HepG2 (cell line): ENCODE data around the gene C2orf78. TPM values are rescaled to one million over a fixed set of nuclear protein-coding genes. Genes with fewer than 3 reads are reported as not detected.
A peak's percentile ranks its signal among the peaks of the same experiment; 100 is the strongest.

ENCODE experiments used
- JUN ChIP-seq: sonication (generic); formaldehyde crosslinking; IDR thresholded peaks from 2 replicates; pipeline ENCODE4 v1.4.0; 2020; ENCODE audit warnings: mild to moderate bottlenecking, missing genetic modification reagents
- MAFF ChIP-seq: IDR thresholded peaks from 2 replicates; pipeline ENCODE4 v1.6.1; 2011; ENCODE audit warnings: low read depth, low read length, improper control_type of control experiment
- MEIS2 ChIP-seq: sonication (generic); formaldehyde crosslinking; IDR thresholded peaks from 2 replicates; pipeline ENCODE4 v1.9.0; 2021; ENCODE audit warnings: mild to moderate bottlenecking, missing genetic modification reagents
- POGZ ChIP-seq: sonication (generic); formaldehyde crosslinking; IDR thresholded peaks from 2 replicates; pipeline ENCODE4 v1.4.0; 2020; ENCODE audit warnings: mild to moderate bottlenecking, missing genetic modification reagents
- ZBTB49 ChIP-seq: sonication (generic); formaldehyde crosslinking; IDR thresholded peaks from 2 replicates; pipeline ENCODE4 v1.4.0; 2020; ENCODE audit warnings: missing genetic modification reagents, borderline replicate concordance
- ZNF12 ChIP-seq: sonication (generic); formaldehyde crosslinking; IDR thresholded peaks from 2 replicates; pipeline ENCODE4 v1.5.0; 2020; ENCODE audit warnings: missing genetic modification reagents
- ZNF17 ChIP-seq: sonication (generic); formaldehyde crosslinking; IDR thresholded peaks from 2 replicates; pipeline ENCODE4 v1.5.0; 2020; ENCODE audit warnings: mild to moderate bottlenecking, missing genetic modification reagents
- ZNF234 ChIP-seq: sonication (generic); formaldehyde crosslinking; conservative IDR thresholded peaks from 2 replicates; pipeline ENCODE4 v1.5.1; 2020; ENCODE audit warnings: mild to moderate bottlenecking, missing genetic modification reagents
- ZNF280D ChIP-seq: sonication (generic); formaldehyde crosslinking; IDR thresholded peaks from 2 replicates; pipeline ENCODE4 v1.5.1; 2020; ENCODE audit warnings: mild to moderate bottlenecking, missing genetic modification reagents
- ZNF446 ChIP-seq: sonication (generic); formaldehyde crosslinking; IDR thresholded peaks from 2 replicates; pipeline ENCODE4 v1.5.0; 2020; ENCODE audit warnings: mild to moderate bottlenecking, missing genetic modification reagents
- ZNF484 ChIP-seq: sonication (generic); formaldehyde crosslinking; IDR thresholded peaks from 2 replicates; pipeline ENCODE4 v1.5.1; 2020; ENCODE audit warnings: mild to moderate bottlenecking, low read depth, missing genetic modification reagents, borderline replicate concordance
- ZNF572 ChIP-seq: sonication (generic); formaldehyde crosslinking; IDR thresholded peaks from 2 replicates; pipeline ENCODE4 v1.5.1; 2020; ENCODE audit warnings: mild to moderate bottlenecking, missing genetic modification reagents
- ZNF737 ChIP-seq: sonication (generic); formaldehyde crosslinking; IDR thresholded peaks from 2 replicates; pipeline ENCODE4 v1.5.0; 2020; ENCODE audit warnings: missing genetic modification reagents, mild to moderate bottlenecking, borderline replicate concordance
- ZNF772 ChIP-seq: sonication (generic); formaldehyde crosslinking; IDR thresholded peaks from 2 replicates; pipeline ENCODE4 v1.5.0; 2020; ENCODE audit warnings: mild to moderate bottlenecking, missing genetic modification reagents
- ZNF878 ChIP-seq: sonication (generic); formaldehyde crosslinking; IDR thresholded peaks from 2 replicates; pipeline ENCODE4 v1.8.1; 2023; ENCODE audit warnings: mild to moderate bottlenecking, missing genetic modification reagents, moderate library complexity
- polyA plus RNA-seq, 8 experiments: library from polyadenylated mRNA; depleted of rRNA in 3 of 8; stranded (reverse) in 7 of 8; unstranded in 1 of 8; fragments of >200 nt; fragmentation: Illumina TruSeq in 4 of 8; extraction: Trizol in 4 of 8; gene quantifications; 2 replicates each; pipeline versions ENCODE4 v1.2.1 to v1.2.3, GENCODE V29; 2011 to 2016; ENCODE audit warnings: low read depth in 4 of 8, missing spikeins in 1 of 8, mixed read lengths in 1 of 8; ENCODE audit not compliant: insufficient read depth in 1 of 8
- total RNA-seq, 5 experiments: library from RNA; depleted of rRNA; stranded (reverse); fragments of >200 nt; fragmentation: Illumina TruSeq; extraction: Trizol; gene quantifications; 2 replicates each; pipeline ENCODE4 v1.2.3, GENCODE V29; 2016; ENCODE audit warnings: low read depth in 1 of 5
- TF ChIP-seq, protein P1 (sequence below): IDR thresholded peaks from 2 replicates; pipeline ENCODE4 v1.4.0; 2020; ENCODE audit warnings: mild to moderate bottlenecking, missing genetic modification reagents
- TF ChIP-seq, protein P2 (sequence below): sonication (generic); formaldehyde crosslinking; IDR thresholded peaks from 2 replicates; pipeline ENCODE4 v1.5.0; 2020; ENCODE audit warnings: mild to moderate bottlenecking, missing genetic modification reagents

The C2orf78 gene
- total and polyA plus RNA-seq, 2 of the 13 experiments (the other 11 are each of a cell fraction or from before 2014, with no cell fraction given) = not detected

GRCh38 chr2:73841912-73842738, 58.1 kb downstream of the C2orf78 start (continued):
- TF ChIP-seq, protein P1, sequence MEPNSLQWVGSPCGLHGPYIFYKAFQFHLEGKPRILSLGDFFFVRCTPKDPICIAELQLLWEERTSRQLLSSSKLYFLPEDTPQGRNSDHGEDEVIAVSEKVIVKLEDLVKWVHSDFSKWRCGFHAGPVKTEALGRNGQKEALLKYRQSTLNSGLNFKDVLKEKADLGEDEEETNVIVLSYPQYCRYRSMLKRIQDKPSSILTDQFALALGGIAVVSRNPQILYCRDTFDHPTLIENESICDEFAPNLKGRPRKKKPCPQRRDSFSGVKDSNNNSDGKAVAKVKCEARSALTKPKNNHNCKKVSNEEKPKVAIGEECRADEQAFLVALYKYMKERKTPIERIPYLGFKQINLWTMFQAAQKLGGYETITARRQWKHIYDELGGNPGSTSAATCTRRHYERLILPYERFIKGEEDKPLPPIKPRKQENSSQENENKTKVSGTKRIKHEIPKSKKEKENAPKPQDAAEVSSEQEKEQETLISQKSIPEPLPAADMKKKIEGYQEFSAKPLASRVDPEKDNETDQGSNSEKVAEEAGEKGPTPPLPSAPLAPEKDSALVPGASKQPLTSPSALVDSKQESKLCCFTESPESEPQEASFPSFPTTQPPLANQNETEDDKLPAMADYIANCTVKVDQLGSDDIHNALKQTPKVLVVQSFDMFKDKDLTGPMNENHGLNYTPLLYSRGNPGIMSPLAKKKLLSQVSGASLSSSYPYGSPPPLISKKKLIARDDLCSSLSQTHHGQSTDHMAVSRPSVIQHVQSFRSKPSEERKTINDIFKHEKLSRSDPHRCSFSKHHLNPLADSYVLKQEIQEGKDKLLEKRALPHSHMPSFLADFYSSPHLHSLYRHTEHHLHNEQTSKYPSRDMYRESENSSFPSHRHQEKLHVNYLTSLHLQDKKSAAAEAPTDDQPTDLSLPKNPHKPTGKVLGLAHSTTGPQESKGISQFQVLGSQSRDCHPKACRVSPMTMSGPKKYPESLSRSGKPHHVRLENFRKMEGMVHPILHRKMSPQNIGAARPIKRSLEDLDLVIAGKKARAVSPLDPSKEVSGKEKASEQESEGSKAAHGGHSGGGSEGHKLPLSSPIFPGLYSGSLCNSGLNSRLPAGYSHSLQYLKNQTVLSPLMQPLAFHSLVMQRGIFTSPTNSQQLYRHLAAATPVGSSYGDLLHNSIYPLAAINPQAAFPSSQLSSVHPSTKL (CRISPR knock-in tag) = peak; percentile 65; the same call in 1 of the 2 replicates
- no peak for TF ChIP-seq ZNF446 (CRISPR knock-in tag)
- TF ChIP-seq ZNF772 = no peak
- no peak for TF ChIP-seq ZNF234
- no peak for TF ChIP-seq ZNF572 (CRISPR knock-in tag)
- TF ChIP-seq ZNF737 (CRISPR knock-in tag) = no peak
- no peak for TF ChIP-seq JUN (CRISPR knock-in tag)
- no peak for TF ChIP-seq MAFF
- TF ChIP-seq ZNF12 (CRISPR knock-in tag) = no peak
- no peak for TF ChIP-seq ZBTB49 (CRISPR knock-in tag)
- TF ChIP-seq, protein P2, sequence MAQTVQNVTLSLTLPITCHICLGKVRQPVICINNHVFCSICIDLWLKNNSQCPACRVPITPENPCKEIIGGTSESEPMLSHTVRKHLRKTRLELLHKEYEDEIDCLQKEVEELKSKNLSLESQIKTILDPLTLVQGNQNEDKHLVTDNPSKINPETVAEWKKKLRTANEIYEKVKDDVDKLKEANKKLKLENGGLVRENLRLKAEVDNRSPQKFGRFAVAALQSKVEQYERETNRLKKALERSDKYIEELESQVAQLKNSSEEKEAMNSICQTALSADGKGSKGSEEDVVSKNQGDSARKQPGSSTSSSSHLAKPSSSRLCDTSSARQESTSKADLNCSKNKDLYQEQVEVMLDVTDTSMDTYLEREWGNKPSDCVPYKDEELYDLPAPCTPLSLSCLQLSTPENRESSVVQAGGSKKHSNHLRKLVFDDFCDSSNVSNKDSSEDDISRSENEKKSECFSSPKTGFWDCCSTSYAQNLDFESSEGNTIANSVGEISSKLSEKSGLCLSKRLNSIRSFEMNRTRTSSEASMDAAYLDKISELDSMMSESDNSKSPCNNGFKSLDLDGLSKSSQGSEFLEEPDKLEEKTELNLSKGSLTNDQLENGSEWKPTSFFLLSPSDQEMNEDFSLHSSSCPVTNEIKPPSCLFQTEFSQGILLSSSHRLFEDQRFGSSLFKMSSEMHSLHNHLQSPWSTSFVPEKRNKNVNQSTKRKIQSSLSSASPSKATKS = no peak
- no peak for TF ChIP-seq MEIS2 (CRISPR knock-in tag)
- no peak for TF ChIP-seq ZNF17 (CRISPR knock-in tag)
- no peak for TF ChIP-seq ZNF280D (CRISPR knock-in tag)
- TF ChIP-seq POGZ (CRISPR knock-in tag) = no peak
- no peak for TF ChIP-seq ZNF878 (CRISPR knock-in tag)
- no peak for TF ChIP-seq ZNF484 (CRISPR knock-in tag)
